Gastrocnemius medialis (tissue), 4 donors: ENCODE measurements around the gene TYW1B.

Source experiments
- CTCF ChIP-seq, 5 experiments: fragments of 450-650 bp in 3 of 5; fragments of 200-600 bp in 2 of 5; sonication (generic) in 2 of 5; IDR thresholded peaks in 4 of 5; conservative IDR thresholded peaks in 1 of 5; 1 replicate in 4 of 5; 2 replicates in 1 of 5; pipeline ENCODE4 v1.5.1; 2016 to 2019; ENCODE audit warnings: antibody characterized with exemption in 5 of 5, mild to moderate bottlenecking in 3 of 5, moderate library complexity in 3 of 5
- POLR2A ChIP-seq, 2 donors: fragments of 450-650 bp; IDR thresholded peaks; one replicate each; pipeline ENCODE4 v1.6.1; 2017; ENCODE audit warnings: antibody characterized with exemption in 2 of 2, mild to moderate bottlenecking in 2 of 2, moderate library complexity in 2 of 2

GRCh38 chr7:72781631-72782030 is 46.4 kb downstream of the TYW1B start:
- TF ChIP-seq POLR2A (IDR thresholded peaks at IDR 0.05) (no peak), CTCF (IDR thresholded peaks at IDR 0.05 in 4 of 5, conservative IDR thresholded peaks at IDR 0.05 in 1 of 5) (no peak)
